OCI-LY3 (cell line): ENCODE results near the gene KIF17.
"Not testable (repeated sequence)": the region's sequence is repeated elsewhere in the genome, so short reads cannot be mapped to it uniquely, and the experiment has no call there.

Experiments used
- EZH2phosphoT487 ChIP-seq: fragments of 200-600 bp; shearing (Covaris generic); IDR thresholded peaks from 2 replicates; pipeline ENCODE4 v1.6.1; 2018; ENCODE audit warnings: antibody characterized with exemption, mixed run types, low read depth
- TF ChIP-seq, protein P1 (sequence below): fragments of 200-600, 300-600 bp; sonication (generic); IDR thresholded peaks from 2 replicates; pipeline ENCODE4 v1.5.1; 2014; ENCODE audit warnings: antibody characterized with exemption, low read length, low read depth

DNA sequence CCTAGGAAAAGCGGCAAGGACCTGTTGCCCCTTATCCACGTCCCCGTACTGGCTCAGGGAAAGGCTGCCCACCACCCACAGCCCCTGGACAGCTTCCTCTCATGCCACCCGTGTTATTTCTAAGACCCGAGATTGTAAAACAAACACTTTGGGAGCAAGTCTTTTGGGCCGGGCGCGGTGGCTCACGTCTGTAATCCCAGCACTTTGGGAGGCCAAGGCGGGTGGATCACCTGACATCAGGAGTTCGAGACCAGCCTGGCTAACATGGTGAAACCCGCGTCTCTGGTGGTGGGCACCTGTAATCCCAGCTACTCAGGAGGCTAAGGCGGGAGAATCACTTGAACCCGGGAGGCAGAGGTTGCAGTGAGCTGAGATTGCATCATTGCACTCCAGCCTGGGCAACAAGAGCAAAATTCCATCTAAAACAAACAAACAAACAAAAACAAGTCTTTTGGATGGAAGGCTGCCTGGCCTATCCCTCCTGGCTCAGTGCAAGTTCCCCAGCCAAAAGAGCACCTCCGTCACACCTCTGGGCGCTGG, 606 bp upstream of the KIF17 start:
- TF ChIP-seq, protein P1, sequence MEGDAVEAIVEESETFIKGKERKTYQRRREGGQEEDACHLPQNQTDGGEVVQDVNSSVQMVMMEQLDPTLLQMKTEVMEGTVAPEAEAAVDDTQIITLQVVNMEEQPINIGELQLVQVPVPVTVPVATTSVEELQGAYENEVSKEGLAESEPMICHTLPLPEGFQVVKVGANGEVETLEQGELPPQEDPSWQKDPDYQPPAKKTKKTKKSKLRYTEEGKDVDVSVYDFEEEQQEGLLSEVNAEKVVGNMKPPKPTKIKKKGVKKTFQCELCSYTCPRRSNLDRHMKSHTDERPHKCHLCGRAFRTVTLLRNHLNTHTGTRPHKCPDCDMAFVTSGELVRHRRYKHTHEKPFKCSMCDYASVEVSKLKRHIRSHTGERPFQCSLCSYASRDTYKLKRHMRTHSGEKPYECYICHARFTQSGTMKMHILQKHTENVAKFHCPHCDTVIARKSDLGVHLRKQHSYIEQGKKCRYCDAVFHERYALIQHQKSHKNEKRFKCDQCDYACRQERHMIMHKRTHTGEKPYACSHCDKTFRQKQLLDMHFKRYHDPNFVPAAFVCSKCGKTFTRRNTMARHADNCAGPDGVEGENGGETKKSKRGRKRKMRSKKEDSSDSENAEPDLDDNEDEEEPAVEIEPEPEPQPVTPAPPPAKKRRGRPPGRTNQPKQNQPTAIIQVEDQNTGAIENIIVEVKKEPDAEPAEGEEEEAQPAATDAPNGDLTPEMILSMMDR: not testable (repeated sequence)
- not testable (repeated sequence) for TF ChIP-seq EZH2phosphoT487
